Calu3 (cell line): ENCODE measurements around the gene GRIK3. TPM values are rescaled to one million over a fixed set of nuclear protein-coding genes. Genes with fewer than 3 reads are reported as not detected.

Experiments
- BruUV-seq: library from RNA; stranded (reverse); fragments of 400-500 nt; replicated peaks from 2 replicates; lab custom pipeline; 2021; lab: Mats Ljungman, UMichigan
- CTCF ChIA-PET: fragments of 300-600 bp; sonication (Branson Sonifier 250); formaldehyde crosslinking; loops from one replicate; lab custom pipeline; 2022; ENCODE audit warnings: antibody characterized with exemption; lab: Charles Lee
- DNase-seq: peaks from one replicate; pipeline ENCODE4 v3.0.0; 2022
- H3K27ac Mint-ChIP-seq: one replicate; pipeline ENCODE4 v1.8.0; 2022; ENCODE audit warnings: mixed read lengths; ENCODE audit not compliant: unreplicated experiment
- H3K27me3 Mint-ChIP-seq: one replicate; pipeline ENCODE4 v1.8.0; 2022; ENCODE audit warnings: mixed read lengths; ENCODE audit not compliant: unreplicated experiment
- H3K36me3 Mint-ChIP-seq: one replicate; pipeline ENCODE4 v1.8.0; 2022; ENCODE audit warnings: mild to moderate bottlenecking, moderate library complexity, mixed read lengths; ENCODE audit not compliant: insufficient read depth, unreplicated experiment
- H3K4me1 Mint-ChIP-seq: one replicate; pipeline ENCODE4 v1.8.0; 2022; ENCODE audit warnings: mild to moderate bottlenecking, low read depth, mixed read lengths; ENCODE audit not compliant: unreplicated experiment
- H3K4me3 Mint-ChIP-seq: one replicate; pipeline ENCODE4 v1.8.0; 2022; ENCODE audit warnings: mild to moderate bottlenecking, low read depth, moderate library complexity, mixed read lengths; ENCODE audit not compliant: unreplicated experiment
- H3K9me3 Mint-ChIP-seq: one replicate; pipeline ENCODE4 v1.8.0; 2022; ENCODE audit warnings: low read depth, mixed read lengths; ENCODE audit not compliant: unreplicated experiment
- CTCF ChIP-seq: fragments of 200-600 bp; IDR thresholded peaks from one replicate; pipeline ENCODE4 v1.8.0; 2022; ENCODE audit warnings: antibody characterized with exemption; ENCODE audit not compliant: unreplicated experiment
- intact Hi-C: fragments of 100-400 bp; cut with micrococcal nuclease; formaldehyde crosslinking; loops from one replicate; pipeline ENCODE4 v1.10.0; 2022; ENCODE audit not compliant: unreplicated experiment
- total RNA-seq: library from RNA; stranded (reverse); gene quantifications from 2 replicates; pipeline ENCODE4 v1.2.3, GENCODE V29; 2022

Gene GRIK3
- total RNA-seq, 1 experiment from 2014 or later = not detected

DNA sequence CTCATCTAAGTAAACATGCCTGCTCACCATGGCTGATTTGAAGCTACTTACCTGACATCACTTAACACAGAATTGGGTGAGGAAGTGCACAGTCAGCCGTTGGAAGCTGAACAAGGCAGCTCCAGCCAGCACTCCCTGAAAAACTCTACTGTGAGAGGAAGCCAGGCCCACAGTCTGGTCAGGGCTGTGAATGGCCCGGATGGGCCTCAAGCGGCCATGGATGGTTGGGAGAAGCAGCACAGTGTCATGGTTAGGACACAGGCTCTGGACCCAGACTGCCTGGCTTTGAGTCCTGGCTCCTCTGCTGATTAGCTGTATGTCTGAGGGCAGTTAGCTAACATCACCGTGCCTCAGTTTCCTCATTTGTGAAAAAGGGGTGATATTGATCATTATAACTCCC, 267.8 kb downstream of the GRIK3 start:
- no peak for TF ChIP-seq CTCF
- H3K4me1 Mint-ChIP-seq = no peaks in the 10 kb centered on the region

GRCh38 chr1:36765785-36766300, 268.5 kb downstream of the GRIK3 start:
- CTCF ChIA-PET = no interaction called here
- Mint-ChIP-seq H3K9me3 (no peaks in the 10 kb centered on the region), H3K36me3 (no peaks in the 10 kb centered on the region), H3K4me3 (no peak overlapping the region), H3K4me1 (no peaks in the 10 kb centered on the region), H3K27me3 (peaks cover 47% of the 10 kb centered on the region), H3K27ac (no peak overlapping the region)
- BruUV-seq = no TSS peak
- no peak for TF ChIP-seq CTCF
- intact Hi-C loops = no loop called here
- no peak for DNase-seq

More for the DNA sequence above, 267.8 kb downstream of the GRIK3 start:
- Mint-ChIP-seq H3K27ac (no peak overlapping the region), H3K36me3 (no peaks in the 10 kb centered on the region), H3K4me3 (no peak overlapping the region), H3K9me3 (no peaks in the 10 kb centered on the region), H3K27me3 (peaks cover 53% of the 10 kb centered on the region)
- no TSS peak for BruUV-seq
- intact Hi-C loops = no loop called here
- CTCF ChIA-PET = no interaction called here
- no peak for DNase-seq

DNA sequence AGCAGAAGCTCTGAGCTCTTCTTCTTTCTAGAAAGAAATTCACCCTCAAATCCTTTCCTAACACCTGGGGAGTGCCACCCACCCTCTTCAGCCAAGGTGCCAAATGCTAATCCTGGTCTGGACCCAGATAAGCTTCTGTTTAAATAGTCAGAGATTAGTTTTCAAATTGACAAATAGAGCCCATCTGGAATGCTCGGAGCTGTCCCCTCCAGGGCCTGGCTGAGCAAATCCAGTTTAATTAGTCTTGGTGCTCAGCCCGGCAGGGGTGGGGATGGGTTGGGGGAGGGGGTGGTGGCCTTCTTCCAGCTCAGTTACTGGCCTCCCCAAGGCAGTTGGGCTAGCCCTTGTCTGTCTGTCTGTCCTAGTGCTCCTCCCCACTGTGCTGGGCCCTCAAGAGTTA, 269.5 kb downstream of the GRIK3 start:
- H3K27ac Mint-ChIP-seq = no peak overlapping the region
- peaks cover 36% of the 10 kb centered on the region for H3K27me3 Mint-ChIP-seq
- intact Hi-C loops = no loop called here
- TF ChIP-seq CTCF = no peak
- no peak for DNase-seq
- CTCF ChIA-PET = interaction anchor here (1.3 kb wide), 1 partner anchor 12 kb away, joined by 3 read pairs; no protein-coding TSS in a partner anchor
- no peaks in the 10 kb centered on the region for H3K36me3 Mint-ChIP-seq
- no peak overlapping the region for H3K4me3 Mint-ChIP-seq
- BruUV-seq = no TSS peak
- H3K4me1 Mint-ChIP-seq = no peaks in the 10 kb centered on the region
- no peaks in the 10 kb centered on the region for H3K9me3 Mint-ChIP-seq

GRCh38 chr1:36763771-36764170, 270.5 kb downstream of the GRIK3 start:
- CTCF ChIA-PET = interaction anchor here (1.3 kb wide), 1 partner anchor 13 kb away, joined by 3 read pairs; no protein-coding TSS in a partner anchor
- no peaks in the 10 kb centered on the region for H3K36me3 Mint-ChIP-seq
- BruUV-seq = no TSS peak

More at GRCh38 chr1:36763771-36764170, 270.5 kb downstream of the GRIK3 start:
- TF ChIP-seq CTCF = no peak
- no peak overlapping the region for H3K27ac Mint-ChIP-seq
- intact Hi-C loops = no loop called here
- H3K4me3 Mint-ChIP-seq = no peak overlapping the region
- DNase-seq = no peak
- no peaks in the 10 kb centered on the region for H3K9me3 Mint-ChIP-seq
- no peaks in the 10 kb centered on the region for H3K4me1 Mint-ChIP-seq
- H3K27me3 Mint-ChIP-seq = peaks cover 26% of the 10 kb centered on the region
